PC-9 (cell line): Measurements from ENCODE around the gene VDAC1. TPM values are rescaled to one million over a fixed set of nuclear protein-coding genes. Genes with fewer than 3 reads are reported as not detected.

ENCODE experiments used
- Bru-seq: library from RNA; stranded (reverse); fragments of 400-500 nt; gene quantifications from one replicate; lab custom pipeline; 2021; lab: Mats Ljungman, UMichigan
- BruChase-seq, 2 experiments: library from RNA; stranded (reverse); fragments of 400-500 nt; gene quantifications; one replicate each; lab custom pipeline; 2021; lab: Mats Ljungman, UMichigan
- BruUV-seq: library from RNA; stranded (reverse); fragments of 400-500 nt; replicated peaks from 2 replicates; lab custom pipeline; 2021; lab: Mats Ljungman, UMichigan
- CTCF ChIA-PET: fragments of 300-600 bp; sonication (Branson Sonifier 250); formaldehyde crosslinking; loops from one replicate; lab custom pipeline; 2022; ENCODE audit warnings: antibody characterized with exemption; lab: Charles Lee
- POLR2A ChIA-PET: fragments of 300-600 bp; sonication (Branson Sonifier 250); formaldehyde crosslinking; loops from one replicate; lab custom pipeline; 2022; ENCODE audit warnings: antibody characterized with exemption; ENCODE audit not compliant: unreplicated experiment; lab: Charles Lee
- DNase-seq, 2 experiments: peaks; one replicate each; pipeline versions ENCODE4 v3.0.0 to v3.0.0-alpha.2; 2015 to 2022; ENCODE audit warnings: mixed read lengths in 1 of 2
- H2AFZ ChIP-seq: fragments of 200-600 bp; sonication (generic); 2 replicates; pipeline ENCODE4 v1.8.1; 2017; ENCODE audit warnings: antibody characterized with exemption
- H3F3A ChIP-seq: fragments of 200-600 bp; sonication (generic); 2 replicates; pipeline ENCODE4 v1.8.1; 2017; ENCODE audit warnings: antibody characterized with exemption, mild to moderate bottlenecking, low read depth; ENCODE audit not compliant: insufficient read depth
- H3K27ac ChIP-seq: fragments of 200-600 bp; sonication (generic); 2 replicates; pipeline ENCODE4 v1.6.1; 2016; ENCODE audit warnings: mixed run types
- H3K27me3 ChIP-seq: fragments of 200-600 bp; sonication (generic); 2 replicates; pipeline ENCODE4 v1.6.1; 2016; ENCODE audit warnings: low read depth, mixed run types; ENCODE audit not compliant: insufficient read depth
- H3K36me3 ChIP-seq: fragments of 200-600 bp; sonication (generic); 2 replicates; pipeline ENCODE4 v1.6.1; 2016; ENCODE audit warnings: low read depth, mixed run types
- H3K4me1 ChIP-seq: fragments of 200-600 bp; sonication (generic); replicated peaks from 2 replicates; pipeline ENCODE4 v1.6.1; 2016; ENCODE audit warnings: mixed run types; ENCODE audit not compliant: insufficient read depth
- H3K4me2 ChIP-seq: fragments of 200-600 bp; sonication (generic); 2 replicates; pipeline ENCODE4 v1.6.1; 2017; ENCODE audit warnings: mixed run types
- H3K4me3 ChIP-seq: fragments of 200-600 bp; sonication (generic); 2 replicates; pipeline ENCODE4 v1.6.1; 2016; ENCODE audit warnings: mixed run types
- H3K79me2 ChIP-seq: fragments of 200-600 bp; sonication (generic); 2 replicates; pipeline ENCODE4 v1.6.1; 2017; ENCODE audit warnings: low read depth, mixed run types
- H3K9me2 ChIP-seq: fragments of 200-600 bp; sonication (generic); 2 replicates; pipeline ENCODE4 v1.8.1; 2017; ENCODE audit warnings: mild to moderate bottlenecking; ENCODE audit not compliant: insufficient read depth
- H3K9me3 ChIP-seq: fragments of 200-600 bp; sonication (generic); 2 replicates; pipeline ENCODE4 v1.8.1; 2016; ENCODE audit warnings: low read depth; ENCODE audit not compliant: insufficient read depth
- H4K20me1 ChIP-seq: fragments of 200-600 bp; sonication (generic); 2 replicates; pipeline ENCODE4 v1.8.1; 2017; ENCODE audit not compliant: insufficient read depth
- EZH2 ChIP-seq: fragments of 200-600 bp; sonication (generic); IDR thresholded peaks from 2 replicates; pipeline ENCODE4 v1.8.0; 2017; ENCODE audit warnings: antibody characterized with exemption, low read depth
- intact Hi-C: fragments of 100-400 bp; cut with micrococcal nuclease; formaldehyde crosslinking; loops from one replicate; pipeline ENCODE4 v1.10.0; 2022; ENCODE audit not compliant: unreplicated experiment
- long read RNA-seq: library from polyadenylated mRNA; stranded (forward); transcript quantifications from one replicate; pipeline ENCODE4 v2.0.0, GENCODE V29; 2022
- total RNA-seq: library from RNA; stranded (reverse); gene quantifications from 2 replicates; pipeline ENCODE4 v1.2.3, GENCODE V29; 2021
- TF ChIP-seq, protein P1 (sequence below): fragments of 200-600 bp; sonication (generic); conservative IDR thresholded peaks from 2 replicates; pipeline ENCODE4 v1.6.1; 2017; ENCODE audit warnings: mixed run types, antibody characterized with exemption, mild to moderate bottlenecking, moderate library complexity

VDAC1 gene, protein sequence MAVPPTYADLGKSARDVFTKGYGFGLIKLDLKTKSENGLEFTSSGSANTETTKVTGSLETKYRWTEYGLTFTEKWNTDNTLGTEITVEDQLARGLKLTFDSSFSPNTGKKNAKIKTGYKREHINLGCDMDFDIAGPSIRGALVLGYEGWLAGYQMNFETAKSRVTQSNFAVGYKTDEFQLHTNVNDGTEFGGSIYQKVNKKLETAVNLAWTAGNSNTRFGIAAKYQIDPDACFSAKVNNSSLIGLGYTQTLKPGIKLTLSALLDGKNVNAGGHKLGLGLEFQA
- total RNA-seq (157 and 228 TPM in 2 replicates), Bru-seq, nascent RNA (percentile 87 among the genes with signal in this experiment), BruChase-seq, experiment 1, labeled RNA remaining after a 2-hour chase (percentile 85 among the genes with signal in this experiment), BruChase-seq, experiment 2, labeled RNA remaining after a 6-hour chase (percentile 94 among the genes with signal in this experiment)
- long read RNA-seq, transcript VDAC1-202 (9 exons, 1,807 nt): minor isoform, 73 of 469 reads
- long read RNA-seq, transcript VDAC1-203 (9 exons, 1,873 nt): major isoform, 352 of 469 reads
- long read RNA-seq, partial matches to known transcripts: 18 of 469 reads
- long read RNA-seq, other reads (novel, unspliced or antisense): 18 of 469 reads

- peak within 1 kb of the TSS; percentile 85 for H3K4me3 ChIP-seq
- BruUV-seq: no TSS peak
- peak within 1 kb of the TSS; percentile 69 for H3K27ac ChIP-seq
- peak; percentile 49 to 73 for DNase-seq
- peaks cover 71% of the 10 kb centered on the region for H3K79me2 ChIP-seq
- peak within 1 kb of the TSS; percentile 94 for H3K4me2 ChIP-seq
- ChIA-PET CTCF (no interaction called here), POLR2A (interaction anchor here (0.5 kb wide), 1 partner anchor 31 kb away, joined by 17 read pairs; no protein-coding TSS in a partner anchor)
- peaks cover 44% of the 10 kb centered on the region for H3K4me1 ChIP-seq
- H3K36me3 ChIP-seq: peaks cover 6% of the 10 kb centered on the region
- TF ChIP-seq, protein P1, sequence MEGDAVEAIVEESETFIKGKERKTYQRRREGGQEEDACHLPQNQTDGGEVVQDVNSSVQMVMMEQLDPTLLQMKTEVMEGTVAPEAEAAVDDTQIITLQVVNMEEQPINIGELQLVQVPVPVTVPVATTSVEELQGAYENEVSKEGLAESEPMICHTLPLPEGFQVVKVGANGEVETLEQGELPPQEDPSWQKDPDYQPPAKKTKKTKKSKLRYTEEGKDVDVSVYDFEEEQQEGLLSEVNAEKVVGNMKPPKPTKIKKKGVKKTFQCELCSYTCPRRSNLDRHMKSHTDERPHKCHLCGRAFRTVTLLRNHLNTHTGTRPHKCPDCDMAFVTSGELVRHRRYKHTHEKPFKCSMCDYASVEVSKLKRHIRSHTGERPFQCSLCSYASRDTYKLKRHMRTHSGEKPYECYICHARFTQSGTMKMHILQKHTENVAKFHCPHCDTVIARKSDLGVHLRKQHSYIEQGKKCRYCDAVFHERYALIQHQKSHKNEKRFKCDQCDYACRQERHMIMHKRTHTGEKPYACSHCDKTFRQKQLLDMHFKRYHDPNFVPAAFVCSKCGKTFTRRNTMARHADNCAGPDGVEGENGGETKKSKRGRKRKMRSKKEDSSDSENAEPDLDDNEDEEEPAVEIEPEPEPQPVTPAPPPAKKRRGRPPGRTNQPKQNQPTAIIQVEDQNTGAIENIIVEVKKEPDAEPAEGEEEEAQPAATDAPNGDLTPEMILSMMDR: no peak
- TF ChIP-seq EZH2: no peak
- no peaks in the 10 kb centered on the region for H3K9me2 ChIP-seq
- peaks cover 39% of the 10 kb centered on the region for H4K20me1 ChIP-seq
- intact Hi-C loops: loop anchor here (1.0 kb wide), 1 partner anchor 15 kb away; no protein-coding TSS in a partner anchor
- H3K9me3 ChIP-seq: no peaks in the 10 kb centered on the region
- peaks cover 32% of the 10 kb centered on the region; the same call in 1 of the 2 replicates for H3F3A ChIP-seq
- H3K27me3 ChIP-seq: no peaks in the 10 kb centered on the region
- peak within 1 kb of the TSS; percentile 80 for H2AFZ ChIP-seq
Observed at GRCh38 chr5:134004626-134005416, at the start of gene VDAC1. VDAC1 (minus strand) TSS chr5:134004975; CDS start chr5:133993012, 11,963 bp downstream.

DNA sequence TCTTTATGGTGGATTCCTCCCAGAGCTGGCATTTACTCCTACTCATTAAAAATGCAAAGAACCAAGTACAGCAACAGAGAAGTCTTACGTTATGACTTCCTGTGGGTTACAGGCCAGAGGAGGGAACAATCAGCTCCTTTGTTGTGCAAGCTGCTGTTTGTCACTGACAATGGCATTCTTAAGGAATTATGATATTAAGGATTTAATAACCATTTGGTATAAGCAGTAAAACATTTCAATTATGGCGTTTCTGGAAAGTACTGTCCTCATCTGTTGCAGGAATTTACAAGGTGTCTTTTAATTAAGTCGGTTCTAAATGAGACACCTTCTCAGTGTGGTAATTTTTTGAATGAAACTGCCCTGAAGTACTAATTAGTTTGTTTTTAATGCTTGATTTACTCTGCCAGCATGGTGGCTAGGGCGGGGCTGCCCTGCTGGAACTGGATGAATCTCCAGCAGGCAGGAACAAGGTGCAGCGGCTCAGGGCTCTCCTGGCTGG is 49.1 kb upstream of the VDAC1 start:
- Histone ChIP-seq H3K4me3 (0 out of 2 replicates have a peak overlapping the region, but pooled peaks have one; percentile 7), H4K20me1 (no peaks in the 10 kb centered on the region), H3K79me2 (no peaks in the 10 kb centered on the region), H2AFZ (no peak overlapping the region), H3K4me2 (peak overlapping the region; percentile 58), H3K9me3 (no peaks in the 10 kb centered on the region), H3K27ac (peak overlapping the region; percentile 75), H3K4me1 (peaks cover 57% of the 10 kb centered on the region), H3K9me2 (no peaks in the 10 kb centered on the region), H3K27me3 (no peaks in the 10 kb centered on the region), H3K36me3 (no peaks in the 10 kb centered on the region), H3F3A (peaks cover 39% of the 10 kb centered on the region)
- peak in 1 of 2 experiments; percentile 84 for DNase-seq
- CTCF ChIA-PET: interaction anchor here (0.6 kb wide), 2 partner anchors 30 to 116 kb away, joined by 3 to 5 read pairs; no protein-coding TSS in a partner anchor
- no TSS peak for BruUV-seq
- TF ChIP-seq EZH2: no peak
- TF ChIP-seq, protein P1: no peak
- POLR2A ChIA-PET: no interaction called here
- intact Hi-C loops: no loop called here
